HT-29 (cell line): ENCODE measurements around the gene MAP3K2. TPM values are rescaled to one million over a fixed set of nuclear protein-coding genes. Genes with fewer than 3 reads are reported as not detected.
"Not testable (repeated sequence)": the region's sequence is repeated elsewhere in the genome, so short reads cannot be mapped to it uniquely, and the experiment has no call there.

Experiments
- DNase-seq: peaks from one replicate; pipeline ENCODE4 v3.0.0-alpha.2; 2015; ENCODE audit warnings: low spot score
- total RNA-seq: library from RNA; depleted of rRNA; stranded (reverse); fragments of >200 nt; shearing (Covaris generic); gene quantifications from 2 replicates; pipeline ENCODE4 v1.2.3, GENCODE V29; 2014

Gene MAP3K2
- total RNA-seq, 1 experiment from 2014 or later: 52.8 TPM

- DNase-seq: no peak
Observed at GRCh38 chr2:127421871-127422558, 34.2 kb upstream of the MAP3K2 start.

- DNase-seq: no peak
Observed at GRCh38 chr2:127421116-127421800, 33.5 kb upstream of the MAP3K2 start.

- no peak for DNase-seq
Observed at GRCh38 chr2:127420039-127420864, 32.5 kb upstream of the MAP3K2 start.

- no peak for DNase-seq
Observed at GRCh38 chr2:127419448-127420038, 31.8 kb upstream of the MAP3K2 start.

- no peak for DNase-seq
Observed at GRCh38 chr2:127419112-127419430, 31.3 kb upstream of the MAP3K2 start.

- DNase-seq: no peak
Observed at GRCh38 chr2:127418300-127419111, 30.7 kb upstream of the MAP3K2 start, which contains the start of gene PROC. TSS of gene PROC (plus strand) at chr2:127418427. CDS start at chr2:127419943, 1,516 bp downstream.

GRCh38 chr2:127417406-127417805 is 29.6 kb upstream of the MAP3K2 start:
- DNase-seq: no peak

- DNase-seq: no peak
Observed at GRCh38 chr2:127416506-127417001, 28.8 kb upstream of the MAP3K2 start.

GRCh38 chr2:127415593-127416505 is 28.1 kb upstream of the MAP3K2 start:
- peak; percentile 88 for DNase-seq

- no peak for DNase-seq
Observed at GRCh38 chr2:127414638-127415592, 27.1 kb upstream of the MAP3K2 start.

GRCh38 chr2:127413782-127414637 is 26.2 kb upstream of the MAP3K2 start:
- no peak for DNase-seq

GRCh38 chr2:127413200-127413599 is 25.4 kb upstream of the MAP3K2 start:
- DNase-seq: no peak

GRCh38 chr2:127411653-127412369 is 24.0 kb upstream of the MAP3K2 start:
- no peak for DNase-seq

- DNase-seq: no peak
Observed at GRCh38 chr2:127410871-127411652, 23.3 kb upstream of the MAP3K2 start.

GRCh38 chr2:127409716-127410115 is 21.9 kb upstream of the MAP3K2 start:
- not testable (repeated sequence) for DNase-seq

- DNase-seq: no peak
Observed at GRCh38 chr2:127408807-127409099, 21.0 kb upstream of the MAP3K2 start.
